Cardiac ventricle fibroblast (primary cell): Measurements from ENCODE around the gene PHC2. TPM values are rescaled to one million over a fixed set of nuclear protein-coding genes. Genes with fewer than 3 reads are reported as not detected.

Experiments used
- total RNA-seq: library from RNA; depleted of rRNA; stranded (reverse); fragments of >200 nt; gene quantifications from 2 replicates; pipeline ENCODE4 v1.2.3, GENCODE V29; 2015

Gene PHC2, protein sequence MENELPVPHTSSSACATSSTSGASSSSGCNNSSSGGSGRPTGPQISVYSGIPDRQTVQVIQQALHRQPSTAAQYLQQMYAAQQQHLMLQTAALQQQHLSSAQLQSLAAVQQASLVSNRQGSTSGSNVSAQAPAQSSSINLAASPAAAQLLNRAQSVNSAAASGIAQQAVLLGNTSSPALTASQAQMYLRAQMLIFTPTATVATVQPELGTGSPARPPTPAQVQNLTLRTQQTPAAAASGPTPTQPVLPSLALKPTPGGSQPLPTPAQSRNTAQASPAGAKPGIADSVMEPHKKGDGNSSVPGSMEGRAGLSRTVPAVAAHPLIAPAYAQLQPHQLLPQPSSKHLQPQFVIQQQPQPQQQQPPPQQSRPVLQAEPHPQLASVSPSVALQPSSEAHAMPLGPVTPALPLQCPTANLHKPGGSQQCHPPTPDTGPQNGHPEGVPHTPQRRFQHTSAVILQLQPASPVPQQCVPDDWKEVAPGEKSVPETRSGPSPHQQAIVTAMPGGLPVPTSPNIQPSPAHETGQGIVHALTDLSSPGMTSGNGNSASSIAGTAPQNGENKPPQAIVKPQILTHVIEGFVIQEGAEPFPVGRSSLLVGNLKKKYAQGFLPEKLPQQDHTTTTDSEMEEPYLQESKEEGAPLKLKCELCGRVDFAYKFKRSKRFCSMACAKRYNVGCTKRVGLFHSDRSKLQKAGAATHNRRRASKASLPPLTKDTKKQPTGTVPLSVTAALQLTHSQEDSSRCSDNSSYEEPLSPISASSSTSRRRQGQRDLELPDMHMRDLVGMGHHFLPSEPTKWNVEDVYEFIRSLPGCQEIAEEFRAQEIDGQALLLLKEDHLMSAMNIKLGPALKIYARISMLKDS
- total RNA-seq = 116 and 130 TPM in 2 replicates

DNA sequence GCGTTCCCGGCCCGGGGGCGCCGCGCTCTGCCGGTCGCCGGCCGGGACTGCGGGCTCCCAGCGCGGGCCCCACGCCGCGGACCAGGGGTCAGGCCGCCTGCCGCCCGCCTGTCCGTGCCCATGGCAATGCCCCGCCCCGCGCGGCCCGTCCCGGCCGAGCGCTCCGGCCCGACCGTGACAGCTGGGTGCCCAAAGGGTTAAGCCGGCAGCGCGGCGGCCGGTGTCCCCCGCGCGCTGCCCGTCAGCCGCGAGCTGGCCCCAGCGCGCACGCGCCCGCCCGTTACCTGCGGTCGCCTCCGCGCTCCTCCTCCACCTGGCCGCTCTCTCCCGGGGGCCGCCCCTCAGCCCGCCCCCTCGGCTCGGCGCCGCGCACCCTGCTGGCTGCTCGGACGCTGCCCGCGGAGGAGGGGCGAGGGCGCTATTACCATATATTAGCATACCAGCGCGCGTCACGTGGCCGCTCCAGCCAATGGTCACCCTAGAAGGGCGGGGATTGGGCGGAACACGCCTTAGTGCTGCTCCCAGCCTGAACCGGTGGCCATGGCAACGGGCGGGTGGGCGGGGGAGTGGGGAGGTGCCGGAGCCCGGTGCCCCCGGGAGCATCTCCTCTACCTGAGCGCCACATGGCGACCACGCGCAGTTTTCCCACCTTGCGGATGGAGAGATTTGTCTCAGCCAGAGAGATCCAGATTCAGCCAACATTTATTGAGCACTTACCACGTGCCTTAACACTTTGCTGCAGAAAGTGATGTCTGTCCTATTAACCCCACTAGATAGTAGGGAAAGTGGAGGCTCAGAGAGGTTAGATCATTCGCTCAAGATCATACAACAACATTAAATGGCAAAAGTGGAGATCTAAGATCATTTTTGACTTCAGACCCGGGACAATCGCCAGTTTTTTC, at the start of gene PHC2:
Gene PHC2 (minus strand): TSS at position 404 of the 902 bp plus-strand sequence. CDS start 55,556 bp downstream, outside the sequence.

GRCh38 chr1:33472269-33472980, 41.5 kb upstream of the PHC2 start, which contains the start of gene ZSCAN20:
Gene ZSCAN20, plus strand, starts transcription at chr1:33472645. Its CDS starts 6,644 bp downstream, at chr1:33479289.

DNA sequence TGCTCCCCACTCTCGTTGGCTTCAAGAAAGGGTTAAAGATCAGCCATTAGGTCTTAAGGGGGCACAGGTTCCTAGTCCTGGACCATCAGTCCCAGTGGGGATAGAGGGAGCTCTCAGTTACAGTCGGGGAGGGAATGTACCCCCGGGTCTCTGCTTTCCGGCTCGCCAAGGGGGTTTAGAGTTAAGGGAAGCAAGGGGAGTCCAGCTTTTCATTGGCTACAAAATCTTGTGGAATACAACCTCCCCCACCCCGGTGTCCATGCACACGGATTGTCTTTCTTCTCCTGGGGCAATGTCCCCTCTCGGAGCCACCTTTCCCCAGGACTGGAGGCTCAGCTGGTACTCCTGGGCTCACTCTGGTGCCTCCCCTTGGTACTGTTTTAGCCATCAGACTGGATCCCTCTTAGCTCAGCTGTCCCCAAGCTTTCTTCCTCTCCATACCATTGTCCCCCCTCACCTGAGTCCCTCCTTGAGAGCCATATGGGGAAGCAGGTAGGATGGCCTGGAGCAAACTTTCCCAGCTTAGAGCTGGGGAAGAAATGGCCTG, 110.2 kb downstream of the PHC2 start, which contains the start of gene A3GALT2:
Gene A3GALT2 (minus strand): TSS at position 480 of the 547 bp plus-strand sequence. CDS start 0 bp downstream, at position 480.

Other genes with a start within 250 kb of the PHC2 start
- 3.4 TPM in 2 replicates for gene TRIM62, start 249.1 kb downstream of the PHC2 start, total RNA-seq
- 14.6 and 27.9 TPM in 2 replicates for gene ZNF362, start 174.6 kb downstream of the PHC2 start, total RNA-seq
- gene A3GALT2, start 110.0 kb downstream of the PHC2 start, total RNA-seq = not detected in 2 replicates
- gene ZSCAN20, start 41.5 kb upstream of the PHC2 start, total RNA-seq = 9.1 and 13.4 TPM in 2 replicates